Activated naive CD8-positive, alpha-beta T cell treated with anti-CD3 and anti-CD28 coated beads for 36 hours (primary cell): Measurements from ENCODE around the gene ZRANB3. TPM values are rescaled to one million over a fixed set of nuclear protein-coding genes. Genes with fewer than 3 reads are reported as not detected.
"Not testable (repeated sequence)": the region's sequence is repeated elsewhere in the genome, so short reads cannot be mapped to it uniquely, and the experiment has no call there.

Experiments
- DNase-seq: peaks from one replicate; pipeline ENCODE4 v3.0.0; 2021
- H3K27ac Mint-ChIP-seq: one replicate; pipeline ENCODE4 v1.8.0; 2022; ENCODE audit warnings: mild to moderate bottlenecking, moderate library complexity, mixed read lengths
- H3K27me3 Mint-ChIP-seq: one replicate; pipeline ENCODE4 v1.8.0; 2022; ENCODE audit warnings: mild to moderate bottlenecking, mixed read lengths
- H3K36me3 Mint-ChIP-seq: one replicate; pipeline ENCODE4 v1.8.0; 2021; ENCODE audit warnings: mild to moderate bottlenecking, mixed read lengths
- H3K4me1 Mint-ChIP-seq: one replicate; pipeline ENCODE4 v1.8.0; 2021; ENCODE audit warnings: mixed read lengths
- H3K4me3 Mint-ChIP-seq: one replicate; pipeline ENCODE4 v1.8.0; 2022; ENCODE audit warnings: mild to moderate bottlenecking, moderate library complexity, mixed read lengths
- H3K9me3 Mint-ChIP-seq: one replicate; pipeline ENCODE4 v1.8.0; 2022; ENCODE audit warnings: mixed read lengths
- total RNA-seq, 2 experiments: library from RNA; stranded (reverse); gene quantifications; one replicate each; pipeline ENCODE4 v1.2.3, GENCODE V29; 2021

Gene ZRANB3
- total RNA-seq, 2 experiments from 2014 or later = 15.0 to 18.1 TPM

GRCh38 chr2:135320465-135321355 is 210.3 kb downstream of the ZRANB3 start:
- Mint-ChIP-seq H3K27ac (no peak overlapping the region), H3K4me3 (no peak overlapping the region), H3K4me1 (no peaks in the 10 kb centered on the region), H3K9me3 (peaks cover 5% of the 10 kb centered on the region), H3K36me3 (peaks cover 2% of the 10 kb centered on the region), H3K27me3 (no peaks in the 10 kb centered on the region)
- no peak for DNase-seq

GRCh38 chr2:135318808-135319207 is 212.2 kb downstream of the ZRANB3 start:
- Mint-ChIP-seq H3K4me3 (no peak overlapping the region), H3K4me1 (no peaks in the 10 kb centered on the region), H3K36me3 (no peaks in the 10 kb centered on the region), H3K27ac (no peak overlapping the region), H3K9me3 (peaks cover 4% of the 10 kb centered on the region), H3K27me3 (no peaks in the 10 kb centered on the region)
- DNase-seq = no peak

- no peak overlapping the region for H3K27ac Mint-ChIP-seq
- H3K4me1 Mint-ChIP-seq = no peaks in the 10 kb centered on the region
- no peaks in the 10 kb centered on the region for H3K9me3 Mint-ChIP-seq
- H3K27me3 Mint-ChIP-seq = no peaks in the 10 kb centered on the region
- peaks cover 2% of the 10 kb centered on the region for H3K36me3 Mint-ChIP-seq
- DNase-seq = no peak
- H3K4me3 Mint-ChIP-seq = no peak overlapping the region
Observed at GRCh38 chr2:135317375-135317774, 213.6 kb downstream of the ZRANB3 start.

- Mint-ChIP-seq H3K36me3 (peaks cover 17% of the 10 kb centered on the region), H3K27me3 (no peaks in the 10 kb centered on the region), H3K4me3 (no peak overlapping the region), H3K9me3 (peaks cover 5% of the 10 kb centered on the region), H3K27ac (no peak overlapping the region), H3K4me1 (peaks cover 1% of the 10 kb centered on the region)
- DNase-seq = no peak
Observed at GRCh38 chr2:135311962-135312361, 219.1 kb downstream of the ZRANB3 start.

GRCh38 chr2:135311268-135311667 is 219.8 kb downstream of the ZRANB3 start:
- H3K9me3 Mint-ChIP-seq = peaks cover 5% of the 10 kb centered on the region
- no peak overlapping the region for H3K4me3 Mint-ChIP-seq
- H3K4me1 Mint-ChIP-seq = peaks cover 1% of the 10 kb centered on the region
- H3K27me3 Mint-ChIP-seq = no peaks in the 10 kb centered on the region
- no peak overlapping the region for H3K27ac Mint-ChIP-seq
- no peak for DNase-seq
- H3K36me3 Mint-ChIP-seq = peaks cover 17% of the 10 kb centered on the region

GRCh38 chr2:135304694-135305093 is 226.3 kb downstream of the ZRANB3 start:
- Mint-ChIP-seq H3K4me1 (no peaks in the 10 kb centered on the region), H3K4me3 (no peak overlapping the region), H3K9me3 (peaks cover 11% of the 10 kb centered on the region), H3K36me3 (peaks cover 31% of the 10 kb centered on the region), H3K27ac (no peak overlapping the region), H3K27me3 (no peaks in the 10 kb centered on the region)
- DNase-seq = no peak

- Mint-ChIP-seq H3K4me1 (no peaks in the 10 kb centered on the region), H3K27me3 (no peaks in the 10 kb centered on the region), H3K36me3 (peaks cover 35% of the 10 kb centered on the region), H3K9me3 (peaks cover 29% of the 10 kb centered on the region), H3K27ac (no peak overlapping the region), H3K4me3 (no peak overlapping the region)
- no peak for DNase-seq
Observed at GRCh38 chr2:135299658-135300244, 231.3 kb downstream of the ZRANB3 start.

- no peak overlapping the region for H3K27ac Mint-ChIP-seq
- no peak for DNase-seq
Observed at GRCh38 chr2:135299165-135299564, 231.9 kb downstream of the ZRANB3 start.

GRCh38 chr2:135287121-135287520 is 243.9 kb downstream of the ZRANB3 start:
- H3K36me3 Mint-ChIP-seq = peaks cover 19% of the 10 kb centered on the region
- H3K4me3 Mint-ChIP-seq, H3K4me1 Mint-ChIP-seq: not testable (repeated sequence)

More at GRCh38 chr2:135299165-135299564, 231.9 kb downstream of the ZRANB3 start:
- H3K36me3 Mint-ChIP-seq = peaks cover 36% of the 10 kb centered on the region
- H3K4me3 Mint-ChIP-seq = no peak overlapping the region
- peaks cover 32% of the 10 kb centered on the region for H3K9me3 Mint-ChIP-seq
- H3K4me1 Mint-ChIP-seq = no peaks in the 10 kb centered on the region
- H3K27me3 Mint-ChIP-seq = no peaks in the 10 kb centered on the region

GRCh38 chr2:135285391-135285790 is 245.6 kb downstream of the ZRANB3 start:
- no peak overlapping the region for H3K27ac Mint-ChIP-seq
- H3K9me3 Mint-ChIP-seq = peaks cover 27% of the 10 kb centered on the region
- no peaks in the 10 kb centered on the region for H3K27me3 Mint-ChIP-seq
- peaks cover 15% of the 10 kb centered on the region for H3K36me3 Mint-ChIP-seq
- DNase-seq = no peak
- no peak overlapping the region for H3K4me3 Mint-ChIP-seq
- no peaks in the 10 kb centered on the region for H3K4me1 Mint-ChIP-seq

More at GRCh38 chr2:135287121-135287520, 243.9 kb downstream of the ZRANB3 start:
- H3K27ac Mint-ChIP-seq, H3K27me3 Mint-ChIP-seq, DNase-seq: not testable (repeated sequence)
- H3K9me3 Mint-ChIP-seq = peaks cover 30% of the 10 kb centered on the region

GRCh38 chr2:135281379-135281778 is 249.6 kb downstream of the ZRANB3 start:
- H3K27me3 Mint-ChIP-seq = no peaks in the 10 kb centered on the region
- no peak overlapping the region for H3K27ac Mint-ChIP-seq
- no peak overlapping the region for H3K4me3 Mint-ChIP-seq
- H3K9me3 Mint-ChIP-seq = peaks cover 4% of the 10 kb centered on the region
- no peak for DNase-seq
- H3K36me3 Mint-ChIP-seq = peaks cover 4% of the 10 kb centered on the region
- H3K4me1 Mint-ChIP-seq = no peaks in the 10 kb centered on the region

- no peak for DNase-seq
- Mint-ChIP-seq H3K27ac (no peak overlapping the region), H3K9me3 (peaks cover 6% of the 10 kb centered on the region), H3K4me1 (no peaks in the 10 kb centered on the region), H3K4me3 (no peak overlapping the region), H3K27me3 (no peaks in the 10 kb centered on the region), H3K36me3 (peaks cover 10% of the 10 kb centered on the region)
Observed at GRCh38 chr2:135279209-135279608, 251.8 kb downstream of the ZRANB3 start.

- peaks cover 6% of the 10 kb centered on the region for H3K9me3 Mint-ChIP-seq
- H3K27ac Mint-ChIP-seq = no peak overlapping the region
- no peak overlapping the region for H3K4me3 Mint-ChIP-seq
- H3K36me3 Mint-ChIP-seq = peaks cover 14% of the 10 kb centered on the region
- no peak for DNase-seq
- no peaks in the 10 kb centered on the region for H3K27me3 Mint-ChIP-seq
- no peaks in the 10 kb centered on the region for H3K4me1 Mint-ChIP-seq
Observed at GRCh38 chr2:135276525-135276924, 254.5 kb downstream of the ZRANB3 start.

GRCh38 chr2:135271006-135271405 is 260.0 kb downstream of the ZRANB3 start:
- DNase-seq = no peak
- H3K27ac Mint-ChIP-seq = no peak overlapping the region
- no peaks in the 10 kb centered on the region for H3K27me3 Mint-ChIP-seq
- no peaks in the 10 kb centered on the region for H3K9me3 Mint-ChIP-seq
- no peaks in the 10 kb centered on the region for H3K4me1 Mint-ChIP-seq
- H3K4me3 Mint-ChIP-seq = no peak overlapping the region
- peaks cover 8% of the 10 kb centered on the region for H3K36me3 Mint-ChIP-seq

- no peaks in the 10 kb centered on the region for H3K36me3 Mint-ChIP-seq
- H3K9me3 Mint-ChIP-seq = no peaks in the 10 kb centered on the region
- H3K4me1 Mint-ChIP-seq = no peaks in the 10 kb centered on the region
- no peaks in the 10 kb centered on the region for H3K27me3 Mint-ChIP-seq
- no peak overlapping the region for H3K4me3 Mint-ChIP-seq
- DNase-seq = no peak
- no peak overlapping the region for H3K27ac Mint-ChIP-seq
Observed at GRCh38 chr2:135265960-135266490, 265.0 kb downstream of the ZRANB3 start.
